Measurements from ENCODE around the gene RPS6KA2. TPM values are rescaled to one million over a fixed set of nuclear protein-coding genes. Genes with fewer than 3 reads are reported as not detected.

The RPS6KA2 gene
- total and polyA plus RNA-seq, 7 experiments from 2014 or later = 4.5 to 17.1 (median 6.6) TPM

DNA sequence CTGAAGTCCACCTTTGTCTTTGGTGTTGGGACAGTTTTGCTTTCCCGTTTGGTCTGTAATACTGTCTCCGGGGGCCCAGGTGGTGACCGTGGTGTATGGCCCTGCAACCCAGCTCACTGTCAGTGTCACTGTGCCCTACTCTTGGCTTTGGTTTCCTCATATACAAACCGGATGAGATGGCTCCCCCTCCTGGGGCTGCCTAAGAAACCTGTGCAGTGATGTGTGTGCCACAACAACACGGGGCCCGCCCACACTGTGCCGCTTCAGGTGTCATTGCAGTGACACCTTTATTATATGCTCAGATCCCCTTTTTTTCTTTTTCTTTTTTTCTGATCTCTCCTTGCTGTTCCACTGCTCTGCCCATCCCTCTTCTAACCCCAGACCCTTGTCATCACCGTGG, 114.5 kb downstream of the RPS6KA2 start:
- H3K4me1 ChIP-seq (ENCODE audit: control insufficient read depth in 2 of 2, insufficient read depth in 2 of 2, low read length in 2 of 2) = peaks cover 0 to 4% of the 10 kb centered on the region in 2 donors
- no peaks in the 10 kb centered on the region for H3K27me3 ChIP-seq (ENCODE audit: control insufficient read depth in 2 of 2, insufficient read depth in 2 of 2, low read length in 2 of 2)
- H3K4me3 Mint-ChIP-seq = no peak overlapping the region
- H3K36me3 ChIP-seq (ENCODE audit: control insufficient read depth in 2 of 3, insufficient read depth in 3 of 3, low read length in 3 of 3) = no peaks in the 10 kb centered on the region
- H3K36me3 Mint-ChIP-seq = peaks cover 0 to 18% (median under 1%) of the 10 kb centered on the region in 5 donors
- intact Hi-C loops (cut with micrococcal nuclease) = loop anchor here in 1 of 2 donors (1.0 to 2.0 kb wide), 4 partner anchors 56 to 237 kb away; no protein-coding TSS in a partner anchor
- POLR2A ChIA-PET = interaction anchor here (1.0 kb wide), 1 partner anchor 355 kb away, joined by 3 read pairs; no protein-coding TSS in a partner anchor
- no peaks in the 10 kb centered on the region for H3K27me3 Mint-ChIP-seq
- peak; percentile 83 for ATAC-seq
- peaks cover 0 to 10% (median 6%) of the 10 kb centered on the region in 7 donors for H3K4me1 Mint-ChIP-seq
- H3K9me3 ChIP-seq (ENCODE audit: control insufficient read depth in 2 of 3, low read length in 3 of 3) = no peaks in the 10 kb centered on the region
- CTCF ChIA-PET = interaction anchor here (0.6 to 1.9 kb wide), 3 partner anchors 56 to 292 kb away, joined by 3 to 5 read pairs (median 3); no protein-coding TSS in a partner anchor
- peak in 4 of 9 donors; percentile 7 to 32 (median 30) for DNase-seq
- H3K27ac ChIP-seq (ENCODE audit: low read depth, low read length) = no peak overlapping the region
- H3K9me3 Mint-ChIP-seq = peaks cover 0 to 4% (median 0%) of the 10 kb centered on the region in 11 donors
- peak overlapping the region in 2 of 9 donors; percentile 10 to 28 for H3K27ac Mint-ChIP-seq
- H3K4me3 ChIP-seq (ENCODE audit: low read length) = no peak overlapping the region

DNA sequence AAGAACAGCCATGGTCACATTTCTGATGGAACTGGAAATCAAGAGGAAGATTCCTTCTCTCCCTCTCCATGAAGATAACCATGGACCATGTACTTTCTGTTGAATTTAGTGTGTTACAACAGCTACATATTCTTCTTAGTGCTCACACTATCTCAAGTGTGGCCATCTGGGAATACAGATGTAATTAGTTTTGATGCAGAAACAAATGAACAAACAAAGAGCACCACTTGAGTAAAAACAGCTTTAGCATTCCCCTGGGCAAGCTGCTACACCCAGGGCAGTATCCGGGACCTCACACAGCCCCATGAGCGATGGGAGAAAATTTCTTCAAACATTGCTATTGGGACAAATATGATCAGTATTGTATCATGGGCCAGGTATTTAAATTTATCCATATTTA, 115.7 kb downstream of the RPS6KA2 start:
- Histone ChIP-seq H3K27ac (ENCODE audit: low read depth, low read length) (no peak overlapping the region), H3K27me3 (ENCODE audit: control insufficient read depth in 2 of 2, insufficient read depth in 2 of 2, low read length in 2 of 2) (no peaks in the 10 kb centered on the region), H3K4me1 (ENCODE audit: control insufficient read depth in 2 of 2, insufficient read depth in 2 of 2, low read length in 2 of 2) (peaks cover 0 to 4% of the 10 kb centered on the region in 2 donors), H3K4me3 (ENCODE audit: low read length) (no peak overlapping the region), H3K9me3 (ENCODE audit: control insufficient read depth in 2 of 3, low read length in 3 of 3) (no peaks in the 10 kb centered on the region), H3K36me3 (ENCODE audit: control insufficient read depth in 2 of 3, insufficient read depth in 3 of 3, low read length in 3 of 3) (no peaks in the 10 kb centered on the region)
- ATAC-seq = no peak
- intact Hi-C loops (cut with micrococcal nuclease) = no loop called here
- no peak overlapping the region for H3K27ac Mint-ChIP-seq
- DNase-seq = no peak
- peaks cover 0 to 10% (median 6%) of the 10 kb centered on the region in 7 donors for H3K4me1 Mint-ChIP-seq
- POLR2A ChIA-PET = interaction anchor here (1.0 kb wide), 1 partner anchor 356 kb away, joined by 3 read pairs; no protein-coding TSS in a partner anchor
- no peaks in the 10 kb centered on the region for H3K9me3 Mint-ChIP-seq
- CTCF ChIA-PET = no interaction called here
- H3K4me3 Mint-ChIP-seq = no peak overlapping the region
- peaks cover 0 to 23% (median 0%) of the 10 kb centered on the region in 5 donors for H3K36me3 Mint-ChIP-seq
- no peaks in the 10 kb centered on the region for H3K27me3 Mint-ChIP-seq

DNA sequence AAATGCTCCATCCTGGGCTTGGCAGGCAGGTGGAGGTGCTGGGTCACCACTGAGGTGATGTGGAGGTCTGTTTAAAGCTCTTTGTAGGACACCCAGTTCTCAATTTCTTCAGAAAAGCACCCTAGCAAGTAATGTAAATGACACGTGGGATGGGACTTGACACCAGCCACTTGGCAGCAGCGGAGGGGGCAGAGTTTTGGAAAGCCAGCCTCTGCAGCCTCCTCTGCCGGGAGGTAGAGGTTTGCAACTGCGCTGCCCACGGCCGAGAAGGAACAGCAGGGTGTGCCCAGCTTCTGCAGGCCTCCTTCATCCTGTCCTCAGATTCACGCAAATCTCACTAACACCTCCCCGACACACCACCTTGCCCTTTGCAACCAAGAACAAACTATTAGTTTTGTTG, 117.9 kb downstream of the RPS6KA2 start:
- Mint-ChIP-seq H3K4me3 (no peak overlapping the region), H3K9me3 (no peaks in the 10 kb centered on the region), H3K36me3 (peaks cover 0 to 18% (median 0%) of the 10 kb centered on the region in 5 donors), H3K4me1 (peaks cover 0 to 7% (median 6%) of the 10 kb centered on the region in 7 donors), H3K27me3 (no peaks in the 10 kb centered on the region), H3K27ac (peak overlapping the region in 1 of 9 donors; percentile 38)
- no peaks in the 10 kb centered on the region for H3K9me3 ChIP-seq (ENCODE audit: control insufficient read depth in 2 of 3, low read length in 3 of 3)
- ChIA-PET CTCF (no interaction called here), POLR2A (interaction anchor here (0.7 to 0.9 kb wide), 2 partner anchors 90 to 118 kb away, joined by 3 read pairs; partner anchors contain the start of gene RPS6KA2)
- no peaks in the 10 kb centered on the region for H3K27me3 ChIP-seq (ENCODE audit: control insufficient read depth in 2 of 2, insufficient read depth in 2 of 2, low read length in 2 of 2)
- ATAC-seq (no peak), DNase-seq (no peak)
- intact Hi-C loops (cut with micrococcal nuclease) = no loop called here
- H3K36me3 ChIP-seq (ENCODE audit: control insufficient read depth in 2 of 3, insufficient read depth in 3 of 3, low read length in 3 of 3) = no peaks in the 10 kb centered on the region
- H3K4me1 ChIP-seq (ENCODE audit: control insufficient read depth in 2 of 2, insufficient read depth in 2 of 2, low read length in 2 of 2) = peaks cover 0 to 4% of the 10 kb centered on the region in 2 donors
- H3K27ac ChIP-seq (ENCODE audit: low read depth, low read length) = no peak overlapping the region
- H3K4me3 ChIP-seq (ENCODE audit: low read length) = no peak overlapping the region

DNA sequence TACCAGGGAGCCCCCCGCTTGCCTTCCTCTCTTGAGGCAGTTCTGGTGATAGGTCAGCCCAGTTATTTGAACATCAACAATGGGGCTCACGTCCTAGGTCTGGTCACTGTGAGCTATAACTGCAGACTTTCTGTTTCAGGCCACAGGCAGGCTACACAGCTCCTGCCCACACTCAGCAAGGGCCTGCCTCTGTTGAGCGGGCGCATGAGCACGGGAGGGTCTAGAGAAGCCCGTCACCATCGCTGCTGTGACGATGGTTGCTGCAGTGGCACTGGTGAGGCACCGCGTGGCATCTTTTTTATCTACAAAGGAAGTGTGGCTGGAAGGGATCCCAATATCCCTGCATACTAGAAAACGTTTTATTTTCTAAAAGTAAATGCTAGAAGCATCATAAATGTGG, 118.3 kb downstream of the RPS6KA2 start:
- peaks cover 0 to 7% (median 6%) of the 10 kb centered on the region in 7 donors for H3K4me1 Mint-ChIP-seq
- POLR2A ChIA-PET = interaction anchor here (0.9 kb wide), 1 partner anchor 119 kb away, joined by 3 read pairs; the partner anchor contains the start of gene RPS6KA2
- no peaks in the 10 kb centered on the region for H3K9me3 Mint-ChIP-seq
- CTCF ChIA-PET = no interaction called here
- DNase-seq (no peak), ATAC-seq (no peak)
- no peak overlapping the region for H3K27ac Mint-ChIP-seq
- peaks cover 0 to 4% of the 10 kb centered on the region in 2 donors for H3K4me1 ChIP-seq (ENCODE audit: control insufficient read depth in 2 of 2, insufficient read depth in 2 of 2, low read length in 2 of 2)
- no peaks in the 10 kb centered on the region for H3K36me3 ChIP-seq (ENCODE audit: control insufficient read depth in 2 of 3, insufficient read depth in 3 of 3, low read length in 3 of 3)
- no peaks in the 10 kb centered on the region for H3K27me3 ChIP-seq (ENCODE audit: control insufficient read depth in 2 of 2, insufficient read depth in 2 of 2, low read length in 2 of 2)
- H3K4me3 Mint-ChIP-seq = no peak overlapping the region
- peaks cover 0 to 20% (median 2%) of the 10 kb centered on the region in 5 donors for H3K36me3 Mint-ChIP-seq
- H3K4me3 ChIP-seq (ENCODE audit: low read length) = no peak overlapping the region
- no peaks in the 10 kb centered on the region for H3K27me3 Mint-ChIP-seq
- H3K27ac ChIP-seq (ENCODE audit: low read depth, low read length) = no peak overlapping the region
- intact Hi-C loops (cut with micrococcal nuclease) = no loop called here
- H3K9me3 ChIP-seq (ENCODE audit: control insufficient read depth in 2 of 3, low read length in 3 of 3) = no peaks in the 10 kb centered on the region

DNA sequence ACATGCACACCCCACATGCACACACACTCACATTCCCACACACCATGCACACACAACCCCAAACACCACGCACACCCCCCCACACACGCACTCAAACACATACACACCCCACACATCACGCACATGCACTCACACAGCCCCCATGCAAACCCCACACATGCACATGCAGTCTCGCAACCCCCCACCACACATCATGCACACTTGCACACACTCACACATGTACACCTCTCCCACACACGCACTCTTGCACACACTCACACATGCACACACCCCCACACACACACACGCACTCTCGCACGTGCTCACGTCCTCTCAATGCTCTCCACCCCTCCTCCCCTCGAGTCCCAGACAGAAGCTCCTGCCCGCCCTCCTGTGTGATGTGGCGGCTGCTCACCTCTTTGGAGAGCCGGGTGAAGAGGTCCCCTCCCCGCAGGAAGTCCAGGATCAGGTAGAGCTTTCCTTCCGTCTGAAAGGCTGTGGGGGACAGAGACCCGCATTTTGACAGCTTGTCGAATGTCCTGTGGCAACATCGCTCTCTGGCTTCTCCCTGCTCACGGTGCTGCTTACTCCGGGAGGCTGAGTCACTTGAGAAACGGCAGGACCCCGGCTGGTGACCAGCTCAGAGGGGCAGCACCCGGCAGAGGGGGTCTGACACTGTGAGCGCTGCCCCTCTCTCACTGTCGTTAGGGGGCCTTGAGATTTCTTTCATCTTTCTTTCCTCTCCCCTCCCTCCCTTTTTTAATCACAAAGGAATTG, 119.1 kb downstream of the RPS6KA2 start:
- no peaks in the 10 kb centered on the region for H3K27me3 ChIP-seq (ENCODE audit: control insufficient read depth in 2 of 2, insufficient read depth in 2 of 2, low read length in 2 of 2)
- H3K9me3 Mint-ChIP-seq = no peaks in the 10 kb centered on the region
- H3K36me3 Mint-ChIP-seq = peaks cover 0 to 22% (median 4%) of the 10 kb centered on the region in 5 donors
- intact Hi-C loops (cut with micrococcal nuclease) = no loop called here
- ChIA-PET CTCF (interaction anchor here (0.9 kb wide), 1 partner anchor 107 kb away, joined by 3 read pairs; no protein-coding TSS in a partner anchor), POLR2A (interaction anchor here (0.9 kb wide), 1 partner anchor 119 kb away, joined by 3 read pairs; the partner anchor contains the start of gene RPS6KA2)
- DNase-seq = no peak
- ATAC-seq = no peak
- H3K27ac ChIP-seq (ENCODE audit: low read depth, low read length) = no peak overlapping the region
- peaks cover 0 to 7% (median 6%) of the 10 kb centered on the region in 7 donors for H3K4me1 Mint-ChIP-seq
- H3K4me1 ChIP-seq (ENCODE audit: control insufficient read depth in 2 of 2, insufficient read depth in 2 of 2, low read length in 2 of 2) = peaks cover 0 to 4% of the 10 kb centered on the region in 2 donors
- H3K4me3 Mint-ChIP-seq = no peak overlapping the region
- no peaks in the 10 kb centered on the region for H3K36me3 ChIP-seq (ENCODE audit: control insufficient read depth in 2 of 3, insufficient read depth in 3 of 3, low read length in 3 of 3)
- H3K4me3 ChIP-seq (ENCODE audit: low read length) = no peak overlapping the region
- H3K27ac Mint-ChIP-seq = no peak overlapping the region
- H3K9me3 ChIP-seq (ENCODE audit: control insufficient read depth in 2 of 3, low read length in 3 of 3) = no peaks in the 10 kb centered on the region
- no peaks in the 10 kb centered on the region for H3K27me3 Mint-ChIP-seq

DNA sequence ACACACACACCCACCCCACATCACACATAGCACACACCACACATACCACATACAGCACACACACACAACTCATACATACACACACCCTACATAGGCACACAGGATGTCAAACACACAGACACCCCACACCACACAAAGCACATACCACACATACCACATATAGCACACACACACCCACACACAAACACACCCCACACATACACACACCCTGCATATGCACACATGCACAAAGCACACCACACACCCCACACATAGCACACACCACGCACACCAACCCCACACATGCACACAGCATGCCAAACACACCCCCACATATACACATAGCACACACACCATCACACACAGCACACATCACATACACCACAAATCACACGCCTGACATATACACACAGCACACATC, 119.7 kb downstream of the RPS6KA2 start:
- Histone ChIP-seq H3K4me3 (ENCODE audit: low read length) (no peak overlapping the region), H3K27me3 (ENCODE audit: control insufficient read depth in 2 of 2, insufficient read depth in 2 of 2, low read length in 2 of 2) (no peaks in the 10 kb centered on the region), H3K36me3 (ENCODE audit: control insufficient read depth in 2 of 3, insufficient read depth in 3 of 3, low read length in 3 of 3) (no peaks in the 10 kb centered on the region), H3K9me3 (ENCODE audit: control insufficient read depth in 2 of 3, low read length in 3 of 3) (no peaks in the 10 kb centered on the region), H3K27ac (ENCODE audit: low read depth, low read length) (no peak overlapping the region), H3K4me1 (ENCODE audit: control insufficient read depth in 2 of 2, insufficient read depth in 2 of 2, low read length in 2 of 2) (peaks cover 0 to 2% of the 10 kb centered on the region in 2 donors)
- ATAC-seq (peak; percentile 19), DNase-seq (no peak)
- Mint-ChIP-seq H3K9me3 (no peaks in the 10 kb centered on the region), H3K27ac (peak overlapping the region in 1 of 9 donors; percentile 3), H3K36me3 (peaks cover 0 to 22% (median 4%) of the 10 kb centered on the region in 5 donors), H3K27me3 (no peaks in the 10 kb centered on the region), H3K4me1 (peaks cover 0 to 1% (median under 1%) of the 10 kb centered on the region in 7 donors), H3K4me3 (no peak overlapping the region)
- ChIA-PET POLR2A (no interaction called here), CTCF (no interaction called here)
- intact Hi-C loops (cut with micrococcal nuclease) = no loop called here
